GM19463 (cell line): Measurements from ENCODE around the gene DDX41.
"Not testable (repeated sequence)": the region's sequence is repeated elsewhere in the genome, so short reads cannot be mapped to it uniquely, and the experiment has no call there.

ENCODE experiments used
- ATAC-seq: cut with Tn5 transposase; IDR thresholded peaks from one replicate; pipeline ENCODE4 v1.9.1; 2021; ENCODE audit warnings: mild to moderate bottlenecking, moderate library complexity; ENCODE audit not compliant: unreplicated experiment

The DDX41 gene

DNA sequence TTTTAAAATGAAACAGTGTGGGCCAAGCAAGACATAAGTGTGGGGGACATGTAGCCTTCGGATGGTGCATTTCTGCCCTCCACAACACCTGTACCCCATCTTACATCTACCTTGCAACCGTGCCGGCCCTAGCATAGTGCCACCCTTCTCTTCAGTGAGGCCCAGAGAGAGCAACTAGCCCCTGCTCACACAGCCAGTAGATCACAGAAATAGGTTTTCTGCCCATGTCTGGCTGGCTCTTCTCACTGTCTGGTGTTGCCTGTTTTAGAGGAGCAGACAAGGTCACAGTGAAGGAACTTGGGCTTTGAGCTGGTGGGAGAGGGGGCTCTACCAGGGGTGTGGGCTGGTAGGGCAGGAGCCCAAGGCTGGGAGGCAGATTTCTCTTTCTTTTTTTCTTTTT, 30.5 kb downstream of the DDX41 start:
- no peak for ATAC-seq

GRCh38 chr5:177485753-177486152, 31.0 kb downstream of the DDX41 start:
- not testable (repeated sequence) for ATAC-seq

DNA sequence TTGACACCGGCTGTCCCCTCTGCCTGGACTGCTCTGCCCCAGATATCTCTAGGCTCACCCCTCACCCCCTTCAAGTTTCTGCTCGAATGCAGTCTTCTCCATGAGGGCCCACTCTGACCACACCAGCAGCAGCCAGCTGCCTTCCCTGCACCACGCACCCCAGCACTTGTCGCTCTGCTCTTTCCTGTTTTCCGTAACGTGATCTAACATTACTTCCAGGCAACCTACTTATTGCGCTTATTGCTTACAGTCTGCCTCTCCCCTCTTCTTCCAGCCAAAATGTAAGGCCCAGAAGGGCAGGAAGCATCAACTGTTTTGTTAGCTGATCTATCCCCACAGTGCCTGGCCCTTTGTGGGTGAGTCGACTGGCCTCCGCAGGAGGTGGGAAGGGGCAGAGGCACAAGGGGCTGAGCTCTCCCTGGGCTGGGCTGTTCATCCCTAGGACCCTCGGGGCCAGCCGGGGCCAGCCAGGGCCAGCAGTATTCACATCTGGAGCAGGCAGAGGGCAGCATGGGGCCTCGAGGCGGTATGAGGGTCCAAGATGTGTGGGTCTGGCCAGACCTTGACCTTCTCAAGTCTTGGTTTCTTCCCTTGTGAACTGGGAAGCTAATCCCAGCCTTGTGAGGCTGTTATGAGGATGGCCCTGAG, 31.7 kb downstream of the DDX41 start:
- ATAC-seq = no peak

GRCh38 chr5:177483994-177484901, 32.5 kb downstream of the DDX41 start:
- no peak for ATAC-seq

GRCh38 chr5:177483042-177483441, 33.7 kb downstream of the DDX41 start:
- no peak for ATAC-seq

GRCh38 chr5:177482359-177482795, 34.4 kb downstream of the DDX41 start:
- ATAC-seq = no peak

DNA sequence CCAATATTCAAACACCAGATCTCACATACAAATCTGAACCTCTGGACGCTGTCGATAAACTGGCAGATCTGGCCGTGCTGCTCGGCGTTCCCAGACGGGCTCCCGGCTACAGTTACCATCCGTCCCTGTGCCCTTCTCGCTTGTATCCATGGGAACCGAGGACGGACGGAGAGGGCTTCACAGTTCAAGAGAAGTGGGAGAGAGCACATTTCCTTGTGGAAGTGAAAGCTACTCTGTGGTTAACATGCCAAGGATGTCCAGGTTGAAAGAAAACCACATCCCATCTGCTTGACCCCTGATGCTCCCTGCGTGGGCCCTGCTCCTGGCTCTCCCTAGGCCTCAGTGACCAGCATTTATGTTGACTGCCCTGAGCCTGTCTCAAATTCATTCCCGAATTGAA, 37.0 kb downstream of the DDX41 start:
- ATAC-seq = no peak

DNA sequence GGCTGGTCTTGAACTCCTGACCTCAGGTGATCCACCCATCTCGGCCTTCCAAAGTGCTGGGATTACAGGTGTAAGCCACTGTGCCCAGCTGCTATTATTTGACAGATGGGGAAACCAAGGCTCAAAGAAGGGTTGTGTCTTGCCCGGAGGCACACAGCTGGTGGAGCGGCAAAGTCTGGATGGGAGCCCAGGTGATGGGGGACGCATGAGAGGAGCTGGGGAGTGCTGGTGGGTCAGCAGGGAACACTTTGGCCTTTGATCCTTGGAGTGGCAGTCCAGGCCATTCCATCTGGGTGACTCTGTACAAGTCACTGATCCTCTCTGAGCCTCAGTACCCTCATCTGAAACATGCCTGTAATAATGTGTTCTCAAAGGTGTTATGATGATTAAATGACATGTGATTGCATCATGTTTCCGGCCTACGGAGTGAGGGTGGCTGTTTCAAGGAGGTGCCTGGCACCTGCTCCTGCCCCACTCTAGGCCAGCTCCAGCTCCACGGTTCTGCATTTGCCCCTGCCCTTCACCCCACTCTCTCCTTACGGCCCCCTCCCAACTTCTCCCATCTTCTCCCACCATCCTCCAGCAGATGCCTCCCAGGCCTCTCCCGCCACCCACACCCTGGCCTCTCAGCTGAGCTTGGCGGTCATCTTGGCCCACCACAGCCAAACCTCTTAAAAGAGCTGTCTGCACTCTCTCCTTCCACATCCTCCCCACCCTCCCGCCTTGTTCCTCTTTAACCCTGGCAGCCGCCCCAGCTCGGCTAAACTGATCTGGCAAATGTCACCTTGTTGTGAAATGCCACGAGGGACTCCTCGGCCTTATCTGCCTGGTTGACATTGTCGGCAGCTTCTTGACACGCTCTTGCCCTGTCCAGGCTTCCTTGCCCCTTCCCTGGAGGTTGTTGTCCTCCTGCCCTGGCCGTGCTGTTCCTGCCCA, 37.8 kb downstream of the DDX41 start:
- no peak for ATAC-seq

- ATAC-seq = no peak
Observed at GRCh38 chr5:177477701-177478477, 38.9 kb downstream of the DDX41 start.

DNA sequence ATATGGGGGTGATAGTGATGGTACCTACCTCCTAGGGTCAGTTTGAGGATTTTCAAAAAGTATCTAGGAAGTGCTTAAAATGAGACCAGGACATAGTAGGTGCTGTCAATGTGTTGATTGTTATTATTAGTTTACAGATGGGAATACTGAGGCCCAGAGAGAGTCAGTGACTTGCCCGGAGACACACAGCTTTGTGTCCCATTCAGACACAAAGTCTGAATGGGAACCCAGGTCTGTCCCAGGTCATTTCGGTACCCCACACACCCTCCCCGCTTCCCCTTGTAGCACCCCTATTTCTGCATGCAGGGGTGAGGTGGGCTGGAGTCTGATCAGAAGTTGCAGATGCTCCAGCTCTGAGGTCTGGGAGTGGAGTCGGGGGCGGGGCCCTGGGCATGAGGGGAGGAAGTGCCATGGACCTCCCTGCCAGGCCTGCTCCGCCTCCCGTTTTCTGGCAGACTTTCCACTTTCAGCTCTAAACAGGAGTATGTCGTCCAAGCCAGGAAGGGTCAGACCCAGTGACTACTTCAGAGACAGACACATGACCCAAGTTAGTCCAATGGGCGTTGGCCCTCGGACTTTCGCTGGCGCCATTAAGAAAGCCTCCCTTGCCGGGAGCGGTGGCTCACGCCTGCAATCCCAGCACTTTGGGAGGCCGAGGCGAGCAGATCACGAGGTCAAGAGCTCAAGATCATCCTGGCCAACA, 40.1 kb downstream of the DDX41 start:
- ATAC-seq = no peak

- no peak for ATAC-seq
Observed at GRCh38 chr5:177475563-177476427, 41.0 kb downstream of the DDX41 start.

- ATAC-seq = no peak
Observed at GRCh38 chr5:177474846-177475562, 41.8 kb downstream of the DDX41 start.

DNA sequence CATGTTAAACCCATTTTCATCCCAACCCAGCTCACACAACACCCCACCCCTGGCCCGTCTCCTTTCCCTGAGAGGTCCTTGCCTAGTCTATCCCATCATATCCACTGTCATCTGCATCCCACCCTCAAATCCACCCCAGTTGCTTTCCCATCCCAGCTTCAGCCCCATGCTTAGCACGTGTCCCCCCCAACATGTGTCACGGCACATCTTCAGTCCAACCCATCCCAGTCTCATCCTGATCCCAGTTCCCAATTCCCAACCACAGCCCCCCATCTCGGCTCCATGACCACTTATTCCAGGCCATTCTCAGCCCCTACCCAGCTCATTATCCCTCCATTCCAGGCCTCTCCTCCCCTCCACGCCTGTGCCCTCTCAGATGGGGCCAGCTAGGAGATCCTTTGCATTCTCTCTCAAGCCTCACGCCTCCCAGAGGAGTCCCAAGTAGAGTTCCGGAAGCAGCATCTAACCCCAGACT, 42.7 kb downstream of the DDX41 start:
- no peak for ATAC-seq

DNA sequence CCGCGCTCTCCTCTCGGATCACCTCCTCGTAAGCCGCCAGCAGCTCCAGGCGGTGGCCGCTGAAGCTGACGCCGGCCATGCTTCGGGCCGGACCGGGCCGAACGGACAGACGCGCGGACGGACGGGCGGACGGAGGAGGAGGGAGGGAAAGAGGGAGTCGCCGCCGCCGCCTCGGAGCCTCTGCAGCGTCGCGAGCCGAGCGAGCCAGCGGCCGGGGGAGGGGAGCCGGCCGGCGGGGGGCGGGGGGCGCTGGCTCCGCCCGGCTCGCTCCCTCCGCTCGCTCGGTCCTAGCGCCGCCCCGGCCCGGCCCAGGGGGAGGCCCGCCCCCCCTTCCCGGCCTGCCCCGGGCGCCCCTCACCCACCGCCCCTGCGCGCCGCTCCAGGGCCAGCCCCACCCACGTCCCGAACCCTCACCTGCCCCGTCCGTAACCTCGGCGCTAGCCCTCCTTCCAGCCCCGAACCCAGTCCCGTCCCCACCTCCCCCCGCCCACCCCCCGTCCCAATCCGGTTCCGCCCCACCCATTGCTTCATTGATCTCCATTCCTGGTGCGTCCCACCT, 43.2 kb downstream of the DDX41 start, which contains the start of gene DBN1:
TSS of gene DBN1 (minus strand) at position 192 of the 559 bp plus-strand sequence. CDS start at position 79, 113 bp downstream.
- peak; percentile 50 for ATAC-seq

DNA sequence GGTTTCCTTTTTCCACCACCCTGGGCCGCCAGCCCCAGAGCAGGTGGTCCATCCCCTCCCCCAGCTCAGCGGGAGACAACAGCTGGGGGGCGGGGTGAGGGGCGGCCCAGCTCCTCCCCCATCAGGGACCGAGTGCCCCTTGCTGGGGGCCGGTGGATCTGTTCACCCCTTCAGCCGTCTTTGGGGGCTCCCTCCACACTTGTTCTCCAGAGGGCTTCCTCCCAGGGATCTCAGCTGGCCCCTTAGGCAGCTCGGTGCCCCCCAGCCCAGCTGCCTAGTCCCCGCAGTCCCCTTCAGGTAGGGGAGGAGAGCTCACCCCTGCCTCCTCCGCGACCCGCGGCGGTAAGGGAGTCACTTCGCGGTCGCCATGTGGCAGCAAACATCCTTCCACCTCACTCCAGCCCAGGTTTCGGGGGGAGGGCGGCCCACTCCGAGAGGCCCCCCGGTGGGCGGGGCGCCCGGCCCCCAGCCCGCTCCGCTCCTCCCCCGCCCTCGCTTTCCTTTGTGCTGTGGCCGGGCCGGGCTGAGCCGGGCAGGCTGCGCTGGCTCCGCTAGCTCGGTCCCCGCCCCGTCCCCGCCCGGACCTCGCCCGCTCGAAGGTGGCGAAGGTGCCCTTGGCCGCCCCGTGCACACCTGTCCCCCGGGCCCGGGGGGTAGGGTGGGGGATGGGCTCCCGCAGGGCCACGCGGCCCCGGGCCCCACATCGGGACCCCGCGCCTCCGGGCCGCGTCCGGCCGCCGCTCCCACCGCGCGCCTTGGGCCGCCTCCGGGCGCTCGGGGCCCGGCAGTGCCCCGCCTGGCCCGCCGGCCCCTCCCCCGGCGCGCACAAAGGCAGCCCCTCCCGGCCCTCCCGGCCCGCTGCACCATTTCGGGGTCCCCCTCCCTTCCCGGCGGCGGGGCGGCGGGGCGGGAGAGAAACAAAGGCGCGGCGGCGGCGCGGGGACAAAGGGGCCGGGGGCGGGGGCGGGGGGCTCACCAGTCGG, 44.0 kb downstream of the DDX41 start:
- ATAC-seq = peak; percentile 66

DNA sequence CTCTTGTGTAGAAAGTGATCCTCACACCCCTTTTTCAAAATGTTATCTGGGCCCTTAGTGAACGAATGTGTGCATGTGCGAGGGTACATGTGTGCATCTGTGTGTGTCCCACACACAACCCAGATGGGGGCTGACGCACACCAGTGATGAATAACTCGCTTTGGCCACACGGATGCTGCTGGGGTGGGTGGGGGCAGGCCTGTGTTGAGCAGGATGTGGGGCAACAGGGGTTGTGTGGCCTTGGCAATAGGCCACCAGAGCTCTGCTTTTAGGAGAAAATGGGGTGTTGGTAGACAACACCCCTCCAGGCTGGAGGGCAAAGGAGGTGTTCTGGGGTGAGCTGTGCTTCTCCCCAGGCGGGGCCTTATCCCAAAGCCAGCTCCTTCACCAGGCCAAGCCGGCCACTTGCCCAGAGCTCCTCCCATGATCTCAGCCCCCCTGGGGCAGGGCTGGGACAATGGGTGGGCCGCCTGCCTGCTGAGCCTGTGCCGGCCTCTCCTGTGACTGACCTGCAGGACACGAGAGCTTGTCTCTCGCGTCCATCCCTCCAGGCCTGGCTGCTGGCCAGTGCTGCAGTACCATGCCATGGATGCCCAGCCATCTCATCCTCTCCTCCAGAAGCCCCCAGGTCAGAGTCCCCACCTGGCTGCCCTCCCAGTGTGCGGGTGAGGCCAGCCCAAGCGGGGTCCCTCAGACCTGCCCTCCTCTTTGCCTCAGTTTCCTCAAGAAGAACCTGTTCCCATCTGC, 45.0 kb downstream of the DDX41 start:
- ATAC-seq = no peak
